ENCODE data around the gene ELOVL5.
"Not testable (repeated sequence)": the region's sequence is repeated elsewhere in the genome, so short reads cannot be mapped to it uniquely, and the experiment has no call there.

Gene ELOVL5, protein sequence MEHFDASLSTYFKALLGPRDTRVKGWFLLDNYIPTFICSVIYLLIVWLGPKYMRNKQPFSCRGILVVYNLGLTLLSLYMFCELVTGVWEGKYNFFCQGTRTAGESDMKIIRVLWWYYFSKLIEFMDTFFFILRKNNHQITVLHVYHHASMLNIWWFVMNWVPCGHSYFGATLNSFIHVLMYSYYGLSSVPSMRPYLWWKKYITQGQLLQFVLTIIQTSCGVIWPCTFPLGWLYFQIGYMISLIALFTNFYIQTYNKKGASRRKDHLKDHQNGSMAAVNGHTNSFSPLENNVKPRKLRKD

DNA sequence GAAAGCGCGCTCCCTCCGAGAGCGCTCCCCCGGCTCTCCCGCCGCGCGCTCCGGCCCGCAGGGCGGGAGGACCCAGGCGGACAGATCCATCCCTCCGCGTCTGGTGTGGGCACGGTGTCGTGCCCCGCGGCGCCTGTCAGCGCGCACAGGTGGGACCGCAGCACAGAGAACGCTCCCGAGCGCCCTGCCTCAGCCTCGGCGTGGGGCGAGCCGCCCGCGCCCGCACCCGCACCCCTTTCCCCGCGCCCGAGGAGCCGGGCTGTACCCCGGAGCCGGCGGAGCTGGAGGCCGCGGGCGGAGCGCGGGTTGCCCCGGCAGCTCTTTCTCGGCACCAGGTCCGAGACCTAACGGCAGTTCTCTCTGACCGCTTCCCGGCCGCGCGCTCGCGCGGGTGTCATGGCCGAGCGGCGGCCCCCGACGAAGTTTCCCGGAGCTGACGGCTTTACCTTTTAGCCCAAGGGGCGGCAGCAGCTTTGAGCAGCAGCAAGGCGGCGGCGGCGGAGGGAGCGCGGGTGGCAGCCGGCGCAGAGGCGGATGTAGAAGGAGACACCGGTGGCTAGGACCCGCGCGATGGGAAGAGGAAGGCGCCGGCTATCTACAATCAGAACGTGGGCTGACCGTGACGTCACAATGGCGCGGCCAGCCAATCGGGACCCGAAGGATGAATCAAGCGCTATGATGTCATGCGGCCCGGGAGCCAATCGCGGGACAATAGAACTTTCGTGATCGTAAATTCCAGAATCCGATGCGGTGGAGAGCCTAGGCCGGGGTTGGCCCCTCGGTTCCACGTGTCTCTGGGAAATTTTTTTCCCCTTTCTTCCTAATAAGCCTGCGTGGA lies at the start of gene ELOVL5:
Gene ELOVL5 (minus strand): TSS at position 580 of the 838 bp plus-strand sequence. CDS start 53,251 bp downstream, outside the sequence.
- DNase-seq (ENCODE audit: low spot score) = peak; percentile 96

DNA sequence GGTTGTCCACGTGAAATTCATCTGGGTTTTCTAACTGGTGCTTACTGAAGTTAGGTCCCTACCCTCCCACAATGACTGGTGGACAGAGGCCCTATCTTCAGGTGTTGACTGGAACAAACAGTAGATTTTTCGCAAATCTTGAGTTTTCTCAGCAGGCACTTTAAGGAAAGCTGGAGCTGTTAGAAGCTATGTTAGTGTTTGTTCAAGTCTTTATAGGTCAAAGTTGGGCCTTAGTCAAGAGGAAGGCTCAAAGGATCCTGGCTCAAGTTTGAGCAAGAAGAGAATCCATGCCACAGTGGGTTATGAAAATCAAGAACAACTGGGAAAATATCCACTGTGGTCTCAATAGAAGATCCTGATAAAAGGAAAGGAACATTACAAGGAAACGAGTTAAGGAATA lies 48.5 kb upstream of the ELOVL5 start:
- DNase-seq (ENCODE audit: low spot score) = no peak

GRCh38 chr6:53395986-53396385 lies 47.2 kb upstream of the ELOVL5 start:
- no peak for DNase-seq (ENCODE audit: low spot score)

- no peak for DNase-seq (ENCODE audit: low spot score)
These were observed 46.0 kb upstream of the ELOVL5 start for GRCh38 chr6:53394704-53395103.

GRCh38 chr6:53391170-53391569 lies 42.4 kb upstream of the ELOVL5 start:
- no peak for DNase-seq (ENCODE audit: low spot score)

DNA sequence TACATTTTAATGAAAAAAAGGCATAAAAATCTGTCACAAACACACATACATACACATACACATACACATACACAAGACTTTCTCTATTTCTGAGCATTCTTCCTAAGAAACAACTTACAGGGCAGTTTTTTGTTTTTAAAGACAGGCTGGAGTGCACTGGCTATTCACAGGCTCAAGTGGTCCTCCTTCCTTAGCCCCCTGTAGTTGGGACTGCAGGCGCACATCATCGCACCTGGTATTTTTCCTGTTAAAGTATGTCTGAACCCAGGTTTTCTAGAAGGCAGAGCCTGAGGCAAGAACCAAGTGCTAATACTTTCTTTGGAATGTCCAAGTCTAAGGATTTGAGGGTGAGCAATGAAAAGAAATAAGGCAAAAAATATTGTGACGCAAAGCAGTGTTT lies 41.3 kb upstream of the ELOVL5 start:
- DNase-seq (ENCODE audit: low spot score) = no peak

DNA sequence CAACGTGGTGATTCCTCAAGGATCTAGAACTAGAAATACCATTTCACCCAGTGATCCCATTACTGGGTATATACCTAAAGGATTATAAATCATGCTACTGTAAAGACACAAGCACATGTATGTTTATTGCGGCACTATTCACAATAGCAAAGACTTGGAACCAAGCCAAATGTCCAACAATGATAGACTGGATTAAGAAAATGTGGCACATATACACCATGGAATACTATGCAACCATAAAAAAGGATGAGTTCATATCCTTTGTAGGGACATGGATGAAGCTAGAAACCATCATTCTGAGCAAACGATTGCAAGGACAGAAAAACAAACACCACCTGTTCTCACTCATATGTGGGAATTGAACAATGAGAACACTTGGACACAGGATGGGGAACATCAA lies 39.9 kb upstream of the ELOVL5 start:
- not testable (repeated sequence) for DNase-seq (ENCODE audit: low spot score)

DNA sequence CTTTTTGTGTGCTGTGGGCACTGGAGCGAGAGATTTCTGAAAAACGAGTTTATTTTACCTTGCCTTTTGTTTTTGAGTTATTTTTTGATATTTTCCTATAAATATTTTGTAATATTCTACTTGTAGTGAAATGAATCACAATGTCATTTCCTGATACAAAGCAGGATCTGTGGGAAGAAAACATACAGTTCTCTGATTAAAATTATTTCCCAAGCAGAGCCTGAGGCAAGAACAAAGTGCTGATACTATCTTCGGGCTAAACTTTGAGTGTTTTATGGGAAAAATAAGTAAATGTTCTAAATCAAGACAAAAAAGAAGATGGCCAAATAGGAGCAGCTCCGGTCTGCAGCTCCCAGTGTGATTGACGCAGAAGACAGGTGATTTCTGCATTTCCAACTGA lies 33.7 kb upstream of the ELOVL5 start:
- DNase-seq (ENCODE audit: low spot score) = no peak

DNA sequence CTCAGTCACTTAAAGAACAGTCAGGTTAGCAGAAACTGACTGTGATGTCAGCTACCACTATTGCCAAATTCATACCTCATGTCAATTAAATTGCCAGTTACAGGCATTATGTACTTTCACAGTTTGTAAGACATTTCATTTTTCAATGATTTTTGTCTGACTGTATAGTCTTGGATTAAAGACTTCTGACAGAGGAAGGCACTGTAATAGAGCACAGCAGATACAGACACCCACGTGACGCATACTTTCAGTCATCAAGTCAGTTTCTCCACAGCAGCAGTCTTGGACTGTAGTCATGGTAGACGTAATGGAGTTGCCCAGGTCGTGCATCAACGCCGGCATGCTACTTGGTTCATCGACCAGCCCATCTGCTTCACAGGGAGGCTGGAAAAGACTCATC lies 29.5 kb upstream of the ELOVL5 start:
- DNase-seq (ENCODE audit: low spot score) = no peak

- DNase-seq (ENCODE audit: low spot score) = no peak
These were observed 29.0 kb upstream of the ELOVL5 start for GRCh38 chr6:53377793-53378192.

- no peak for DNase-seq (ENCODE audit: low spot score)
These were observed 28.5 kb upstream of the ELOVL5 start for GRCh38 chr6:53377289-53377688.

DNA sequence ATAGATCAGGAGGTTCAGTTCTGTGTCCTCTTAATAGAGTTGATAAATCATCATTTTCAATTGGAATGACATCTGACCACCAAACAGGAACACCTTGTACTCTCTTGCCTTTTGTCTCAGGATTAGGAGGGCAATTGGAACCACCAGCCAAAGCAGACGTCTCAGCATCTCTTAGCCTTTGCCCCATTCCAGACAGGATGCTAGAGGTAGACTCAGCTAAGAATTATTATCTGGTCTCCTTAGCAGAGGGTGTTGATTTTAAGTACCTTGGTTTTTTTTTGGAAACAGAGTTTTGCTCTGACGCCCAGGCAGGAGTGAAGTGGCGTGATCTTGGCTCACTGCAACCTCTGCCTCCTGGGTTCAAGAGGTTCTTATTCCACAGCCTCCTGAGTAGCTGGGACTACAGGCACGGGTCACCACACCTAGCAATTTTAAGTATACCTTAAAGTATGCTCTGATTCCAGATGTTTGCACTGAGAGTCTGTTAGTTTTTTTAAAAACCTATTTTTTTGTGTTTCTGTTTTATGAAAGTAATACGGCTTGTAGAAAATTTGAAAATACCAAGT lies 28.0 kb upstream of the ELOVL5 start:
- no peak for DNase-seq (ENCODE audit: low spot score)

GRCh38 chr6:53375847-53376246 lies 27.1 kb upstream of the ELOVL5 start:
- DNase-seq (ENCODE audit: low spot score) = no peak

GRCh38 chr6:53373638-53374037 lies 24.9 kb upstream of the ELOVL5 start:
- no peak for DNase-seq (ENCODE audit: low spot score)

- no peak for DNase-seq (ENCODE audit: low spot score)
These were observed 21.2 kb upstream of the ELOVL5 start for GRCh38 chr6:53369876-53370515.

GRCh38 chr6:53369051-53369450 lies 20.3 kb upstream of the ELOVL5 start:
- DNase-seq (ENCODE audit: low spot score) = no peak

DNA sequence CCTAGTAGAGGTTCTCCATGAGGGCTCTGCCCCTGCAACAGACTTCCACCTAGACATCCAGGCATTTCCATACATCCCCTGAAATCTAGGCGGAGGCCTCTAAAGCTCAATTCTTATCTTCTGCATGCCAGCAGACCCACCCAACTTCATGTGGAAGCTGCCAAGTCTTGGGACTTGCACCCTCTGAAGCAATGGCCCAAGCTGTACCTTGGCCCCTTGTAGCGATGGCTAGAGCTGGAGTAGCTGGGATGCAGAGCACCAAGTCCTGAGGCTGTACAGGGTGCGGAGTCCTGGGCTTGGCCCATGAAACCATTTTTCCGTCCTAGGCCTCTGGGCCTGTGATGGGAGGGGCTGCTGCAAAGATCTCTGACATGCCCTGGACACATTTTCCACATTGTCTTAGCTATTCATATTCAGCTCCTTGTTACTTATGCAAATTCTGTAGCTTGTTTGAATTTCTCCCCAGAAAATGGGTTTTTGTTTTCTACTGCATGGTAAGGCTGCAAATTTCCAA lies 17.4 kb upstream of the ELOVL5 start:
- no peak for DNase-seq (ENCODE audit: low spot score)

- no peak for DNase-seq (ENCODE audit: low spot score)
These were observed 14.8 kb upstream of the ELOVL5 start for GRCh38 chr6:53363341-53364079.

DNA sequence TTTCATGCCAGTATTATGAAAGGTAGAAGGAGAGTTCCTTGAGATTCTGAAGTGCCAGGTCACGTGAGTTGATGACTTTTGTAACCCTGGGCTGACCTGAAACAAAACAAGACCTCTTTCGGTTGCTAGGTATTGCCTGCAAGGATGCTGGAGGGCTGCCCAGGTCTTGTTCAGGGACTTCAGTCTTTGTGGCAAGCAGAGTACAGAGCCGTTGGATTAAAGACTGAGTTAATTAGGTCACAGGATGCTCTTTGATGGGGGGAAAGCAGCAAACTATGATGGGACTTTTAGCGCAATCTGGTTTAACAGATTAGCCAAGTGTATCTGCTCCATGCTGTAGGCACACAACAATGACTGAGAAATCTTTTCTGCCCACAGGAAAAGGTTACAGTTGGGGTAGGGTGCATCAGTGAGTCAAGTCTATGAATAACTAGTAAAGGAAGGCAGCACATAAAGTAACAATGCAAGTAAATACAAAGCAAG lies 12.8 kb upstream of the ELOVL5 start:
- DNase-seq (ENCODE audit: low spot score) = no peak

DNA sequence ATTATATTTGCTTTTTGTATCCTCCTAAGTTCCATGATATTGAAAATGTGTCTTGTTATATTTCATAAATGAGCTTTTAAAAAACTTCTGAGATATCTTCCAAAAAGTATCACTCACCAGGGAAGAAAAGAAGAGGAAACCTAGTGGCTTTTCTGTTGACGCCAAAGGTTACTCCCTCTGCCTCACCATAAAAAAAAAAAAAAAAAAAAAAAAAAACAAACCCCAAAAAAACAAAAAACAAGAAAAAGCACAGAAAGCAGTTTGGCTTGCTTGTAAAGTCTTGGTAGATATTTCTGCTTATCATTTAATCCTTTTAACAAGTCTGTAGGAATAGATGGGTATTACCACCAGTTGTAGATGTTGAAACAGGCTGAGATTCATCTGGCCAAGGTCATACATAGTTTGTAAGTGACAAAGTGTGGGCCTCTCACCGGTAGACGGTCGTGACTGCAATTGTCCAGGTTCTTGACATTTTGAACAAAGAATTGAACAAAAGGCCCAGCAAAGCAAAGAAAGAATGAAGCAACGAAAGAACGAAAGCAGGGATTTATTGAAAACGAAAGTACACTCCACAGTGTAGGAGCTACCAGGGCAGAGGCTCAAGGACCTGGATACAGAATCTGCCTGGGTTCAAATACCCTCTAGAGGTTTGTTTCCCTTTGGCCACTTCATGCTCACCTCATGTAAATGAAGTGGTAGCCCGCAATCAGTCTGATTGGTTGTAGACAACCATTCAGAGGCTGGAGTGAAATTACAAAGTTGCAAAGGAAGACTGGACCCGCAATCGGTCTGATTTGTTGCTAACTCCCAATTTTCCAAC lies 11.6 kb upstream of the ELOVL5 start:
- DNase-seq (ENCODE audit: low spot score) = no peak

GRCh38 chr6:53359843-53360092 lies 11.0 kb upstream of the ELOVL5 start:
- DNase-seq (ENCODE audit: low spot score) = no peak

Measured in LoVo (cell line).